Stomach (tissue), 4 donors: ENCODE results near the gene SFMBT1.

Experiments used
- POLR2AphosphoS5 ChIP-seq, 3 donors: sonication (generic); formaldehyde crosslinking; IDR thresholded peaks; one replicate each; pipeline ENCODE4 v1.6.1; 2016; ENCODE audit warnings: antibody characterized with exemption in 3 of 3
- TF ChIP-seq, protein P1 (sequence below), 7 experiments: fragments of 450-650 bp in 4 of 7; fragments of 200-600 bp in 3 of 7; sonication (generic) in 3 of 7; IDR thresholded peaks; one replicate each; pipeline ENCODE4 v1.5.1; 2016 to 2019; ENCODE audit warnings: antibody characterized with exemption in 7 of 7, control low read depth in 2 of 7, mild to moderate bottlenecking in 1 of 7

DNA sequence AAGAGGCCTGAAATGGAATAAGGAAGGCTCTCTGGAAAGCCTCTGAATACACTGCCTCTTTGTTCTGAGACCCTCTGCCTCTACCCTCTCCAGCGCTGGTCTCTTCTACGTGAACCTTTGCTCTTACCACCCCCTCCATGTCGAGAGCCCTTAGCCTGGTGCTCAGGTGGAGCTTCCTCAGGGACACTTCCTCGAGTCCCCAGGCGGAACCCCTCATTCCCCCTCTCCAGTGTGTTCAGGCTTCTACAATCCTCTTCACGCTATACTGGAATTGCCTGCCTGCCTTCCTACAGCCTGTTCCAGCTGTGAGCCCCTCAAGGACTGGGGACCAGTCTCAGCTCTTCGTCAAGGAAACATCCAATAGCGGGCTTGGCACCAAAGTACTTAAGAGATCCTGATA lies 156.0 kb downstream of the SFMBT1 start:
- TF ChIP-seq, protein P1, sequence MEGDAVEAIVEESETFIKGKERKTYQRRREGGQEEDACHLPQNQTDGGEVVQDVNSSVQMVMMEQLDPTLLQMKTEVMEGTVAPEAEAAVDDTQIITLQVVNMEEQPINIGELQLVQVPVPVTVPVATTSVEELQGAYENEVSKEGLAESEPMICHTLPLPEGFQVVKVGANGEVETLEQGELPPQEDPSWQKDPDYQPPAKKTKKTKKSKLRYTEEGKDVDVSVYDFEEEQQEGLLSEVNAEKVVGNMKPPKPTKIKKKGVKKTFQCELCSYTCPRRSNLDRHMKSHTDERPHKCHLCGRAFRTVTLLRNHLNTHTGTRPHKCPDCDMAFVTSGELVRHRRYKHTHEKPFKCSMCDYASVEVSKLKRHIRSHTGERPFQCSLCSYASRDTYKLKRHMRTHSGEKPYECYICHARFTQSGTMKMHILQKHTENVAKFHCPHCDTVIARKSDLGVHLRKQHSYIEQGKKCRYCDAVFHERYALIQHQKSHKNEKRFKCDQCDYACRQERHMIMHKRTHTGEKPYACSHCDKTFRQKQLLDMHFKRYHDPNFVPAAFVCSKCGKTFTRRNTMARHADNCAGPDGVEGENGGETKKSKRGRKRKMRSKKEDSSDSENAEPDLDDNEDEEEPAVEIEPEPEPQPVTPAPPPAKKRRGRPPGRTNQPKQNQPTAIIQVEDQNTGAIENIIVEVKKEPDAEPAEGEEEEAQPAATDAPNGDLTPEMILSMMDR (IDR thresholded peaks at IDR 0.05) = no peak
- no peak for TF ChIP-seq POLR2AphosphoS5 (IDR thresholded peaks at IDR 0.05)
